ENCODE measurements around the gene MPV17.
"Not testable (repeated sequence)": the region's sequence is repeated elsewhere in the genome, so short reads cannot be mapped to it uniquely, and the experiment has no call there.

Gene MPV17

DNA sequence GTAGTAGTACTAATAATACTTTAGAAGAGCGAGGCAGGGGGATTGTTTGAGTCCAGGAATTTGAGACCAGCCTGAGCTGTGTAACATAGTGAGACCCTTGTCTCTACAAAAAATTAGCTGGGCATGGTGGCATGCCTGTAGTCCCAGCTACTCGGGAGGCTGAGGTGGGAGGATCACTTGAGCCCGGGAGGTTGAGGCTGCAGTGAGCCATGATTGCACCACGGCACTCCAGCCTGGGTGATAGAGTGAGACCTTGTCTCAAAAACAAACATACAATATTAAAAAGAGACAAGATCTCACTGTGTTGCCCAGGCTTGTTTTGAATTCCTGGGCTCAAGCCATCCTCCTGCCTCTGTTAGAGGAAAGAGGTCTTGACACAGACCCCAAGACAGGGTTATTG lies 22.3 kb downstream of the MPV17 start:
- H3K27me3 Mint-ChIP-seq, result peaks cover 26 to 45% of the 10 kb centered on the region in 2 donors
- H3K27ac Mint-ChIP-seq; H3K4me3 Mint-ChIP-seq; DNase-seq; ATAC-seq (replicated peaks); H3K9me3 Mint-ChIP-seq; H3K4me1 Mint-ChIP-seq (ENCODE audit: low read depth in 2 of 2); H3K36me3 Mint-ChIP-seq (ENCODE audit: insufficient read depth): not testable (repeated sequence)

DNA sequence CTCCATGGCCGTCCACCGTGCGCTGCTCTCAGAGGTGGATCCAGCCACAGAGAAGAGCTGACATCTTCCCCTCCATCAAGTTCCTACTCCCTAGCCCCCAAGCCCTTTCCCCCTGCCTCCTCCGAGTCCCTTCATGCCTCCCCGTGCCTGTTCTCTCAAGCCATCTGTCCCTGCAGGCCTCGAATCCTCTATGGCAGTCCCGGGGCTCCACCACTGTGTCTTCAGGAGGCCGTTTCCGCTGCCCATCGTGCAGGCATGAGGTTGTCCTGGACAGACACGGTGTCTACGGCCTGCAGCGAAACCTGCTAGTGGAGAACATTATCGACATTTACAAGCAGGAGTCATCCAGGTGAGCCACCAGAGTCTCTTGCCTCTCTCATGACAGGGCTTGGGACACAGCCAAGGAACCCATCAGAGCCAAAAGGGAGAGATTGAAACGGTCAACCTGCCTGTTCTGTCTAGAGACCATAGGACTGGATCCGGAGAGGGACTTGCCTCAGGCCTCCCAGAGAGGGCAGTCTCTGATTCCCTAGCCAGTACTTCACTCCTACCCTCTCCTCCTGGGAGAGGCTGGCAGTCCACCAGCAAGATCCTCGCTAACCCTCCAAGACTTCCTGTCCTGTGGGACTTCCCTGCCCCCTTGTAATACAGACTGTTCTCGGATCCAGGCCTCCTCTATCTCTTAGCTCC lies 24.4 kb downstream of the MPV17 start:
- DNase-seq (no peak), ATAC-seq (replicated peaks) (no peak)
- no peak overlapping the region for H3K4me3 Mint-ChIP-seq
- H3K36me3 Mint-ChIP-seq (ENCODE audit: insufficient read depth), result no peaks in the 10 kb centered on the region
- peaks cover 0 to 5% of the 10 kb centered on the region in 2 donors for H3K4me1 Mint-ChIP-seq (ENCODE audit: low read depth in 2 of 2)
- H3K27ac Mint-ChIP-seq, result no peak overlapping the region
- no peaks in the 10 kb centered on the region for H3K9me3 Mint-ChIP-seq
- H3K27me3 Mint-ChIP-seq, result peaks cover 26 to 37% of the 10 kb centered on the region in 2 donors

DNA sequence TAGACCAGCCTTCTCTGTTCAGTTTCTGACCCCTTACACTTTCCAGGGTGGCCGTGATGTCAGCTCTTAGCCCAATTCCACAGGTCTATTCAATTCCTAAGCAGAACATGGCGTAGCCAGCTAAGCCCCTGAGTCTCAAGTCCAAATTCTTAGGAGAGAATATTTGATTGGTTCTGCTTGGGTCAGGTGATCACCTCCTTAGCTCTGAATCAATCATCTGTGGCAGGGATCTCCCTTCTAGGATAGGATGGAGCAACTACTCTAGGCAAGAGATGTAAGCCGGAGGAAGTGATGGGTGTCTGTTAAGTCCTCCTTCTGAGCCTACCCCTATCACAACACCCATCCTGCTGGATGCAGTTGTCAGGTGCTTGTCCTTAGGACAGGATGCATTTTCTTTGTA lies 25.7 kb downstream of the MPV17 start:
- DNase-seq (no peak), ATAC-seq (replicated peaks) (no peak)
- no peak overlapping the region for H3K27ac Mint-ChIP-seq
- H3K4me3 Mint-ChIP-seq, result no peak overlapping the region
- H3K4me1 Mint-ChIP-seq (ENCODE audit: low read depth in 2 of 2), result no peaks in the 10 kb centered on the region
- H3K9me3 Mint-ChIP-seq, result no peaks in the 10 kb centered on the region
- H3K27me3 Mint-ChIP-seq, result peaks cover 32 to 39% of the 10 kb centered on the region in 2 donors
- no peaks in the 10 kb centered on the region for H3K36me3 Mint-ChIP-seq (ENCODE audit: insufficient read depth)

DNA sequence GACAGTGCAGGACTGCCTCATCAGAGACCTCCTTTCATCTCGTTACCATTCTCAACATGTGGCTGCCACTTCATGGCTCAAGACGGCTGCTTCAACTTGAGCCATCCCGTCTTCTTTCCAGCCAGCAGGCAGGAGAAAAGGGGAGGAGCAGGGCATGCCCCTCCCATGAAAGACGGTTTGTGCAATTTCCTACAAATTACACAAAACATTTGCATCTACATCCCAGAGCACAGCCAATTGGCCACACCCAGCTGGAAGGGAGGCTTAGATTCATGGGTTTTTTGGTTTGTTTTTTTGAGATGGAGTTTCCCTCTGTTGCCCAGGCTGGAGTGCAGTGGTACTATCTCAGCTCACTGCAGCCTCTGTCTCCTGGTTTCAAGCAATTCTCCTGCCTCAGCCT lies 26.4 kb downstream of the MPV17 start:
- peaks cover 37 to 46% of the 10 kb centered on the region in 2 donors for H3K27me3 Mint-ChIP-seq
- ATAC-seq (replicated peaks) (no peak), DNase-seq (no peak)
- H3K4me1 Mint-ChIP-seq (ENCODE audit: low read depth in 2 of 2), result no peaks in the 10 kb centered on the region
- no peak overlapping the region for H3K27ac Mint-ChIP-seq
- no peaks in the 10 kb centered on the region for H3K9me3 Mint-ChIP-seq
- H3K4me3 Mint-ChIP-seq, result no peak overlapping the region
- H3K36me3 Mint-ChIP-seq (ENCODE audit: insufficient read depth), result no peaks in the 10 kb centered on the region

DNA sequence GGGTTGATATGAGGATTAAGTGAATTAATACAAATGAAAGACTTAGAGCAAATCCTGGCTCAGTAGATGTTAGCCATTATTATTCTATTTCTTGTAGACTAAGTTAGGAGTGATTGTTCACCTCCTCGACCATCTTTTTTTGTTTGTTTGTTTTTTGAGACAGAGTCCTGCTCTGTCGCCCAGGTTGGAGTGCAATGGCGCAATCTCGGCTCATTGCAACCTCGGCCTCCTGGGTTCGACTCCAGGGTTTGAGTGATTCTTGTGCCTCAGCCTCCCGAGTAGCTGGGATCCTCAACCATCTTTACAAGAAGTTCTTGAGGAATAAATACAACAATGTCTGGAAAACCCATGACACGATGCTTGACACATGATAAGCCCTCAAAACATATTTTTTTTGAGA lies 28.0 kb downstream of the MPV17 start:
- no peak for ATAC-seq (replicated peaks)
- Mint-ChIP-seq H3K4me1 (ENCODE audit: low read depth in 2 of 2) (no peaks in the 10 kb centered on the region), H3K36me3 (ENCODE audit: insufficient read depth) (no peaks in the 10 kb centered on the region), H3K9me3 (no peaks in the 10 kb centered on the region), H3K4me3 (no peak overlapping the region), H3K27ac (no peak overlapping the region), H3K27me3 (peaks cover 39 to 49% of the 10 kb centered on the region in 2 donors)
- no peak for DNase-seq

DNA sequence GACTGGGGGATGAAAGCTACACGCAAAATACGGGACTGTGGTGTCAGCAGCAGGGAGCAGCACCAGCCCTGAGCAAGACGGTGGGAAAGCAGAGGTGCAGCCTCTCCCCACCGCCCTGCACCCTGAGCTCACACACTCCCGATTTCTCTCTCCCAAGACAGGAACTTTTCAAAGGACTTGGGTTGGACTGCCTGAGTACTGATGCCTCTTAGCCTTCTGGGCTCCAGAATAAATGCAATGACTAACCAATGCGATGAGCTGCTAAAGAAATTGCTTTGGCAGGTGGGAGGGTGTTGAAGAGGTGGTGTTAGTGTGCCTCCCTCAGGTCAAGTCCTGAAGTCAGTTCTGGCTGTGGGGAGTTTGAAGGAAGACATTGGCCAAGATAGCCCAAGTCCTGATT lies 31.0 kb downstream of the MPV17 start:
- Mint-ChIP-seq H3K4me3 (no peak overlapping the region), H3K9me3 (no peaks in the 10 kb centered on the region), H3K27me3 (peaks cover 20 to 49% of the 10 kb centered on the region in 2 donors), H3K4me1 (ENCODE audit: low read depth in 2 of 2) (no peaks in the 10 kb centered on the region), H3K36me3 (ENCODE audit: insufficient read depth) (no peaks in the 10 kb centered on the region), H3K27ac (no peak overlapping the region)
- DNase-seq (no peak), ATAC-seq (replicated peaks) (no peak)

DNA sequence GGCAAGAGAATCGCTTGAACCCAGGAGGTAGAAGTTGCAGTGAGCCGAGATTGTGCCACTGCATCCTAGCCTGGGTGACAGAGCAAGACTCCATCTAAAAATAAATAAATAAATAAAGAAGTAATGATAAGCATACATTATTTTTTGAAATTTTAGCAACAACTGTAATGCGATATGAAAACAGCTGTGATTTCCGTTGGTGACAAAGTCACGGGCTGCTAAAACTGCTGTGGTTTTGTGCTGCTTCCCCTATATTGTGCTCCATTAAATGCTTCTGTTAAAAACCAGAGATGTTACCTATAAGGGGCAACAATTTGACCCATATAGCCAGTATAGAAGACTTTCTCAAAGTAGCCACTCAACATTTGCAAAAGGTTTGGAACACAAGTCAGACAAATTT lies 32.3 kb downstream of the MPV17 start:
- DNase-seq (no peak), ATAC-seq (replicated peaks) (no peak)
- no peak overlapping the region for H3K27ac Mint-ChIP-seq
- peaks cover 25 to 42% of the 10 kb centered on the region in 2 donors for H3K27me3 Mint-ChIP-seq
- no peaks in the 10 kb centered on the region for H3K9me3 Mint-ChIP-seq
- H3K36me3 Mint-ChIP-seq (ENCODE audit: insufficient read depth), result no peaks in the 10 kb centered on the region
- H3K4me1 Mint-ChIP-seq (ENCODE audit: low read depth in 2 of 2), result no peaks in the 10 kb centered on the region
- no peak overlapping the region for H3K4me3 Mint-ChIP-seq

DNA sequence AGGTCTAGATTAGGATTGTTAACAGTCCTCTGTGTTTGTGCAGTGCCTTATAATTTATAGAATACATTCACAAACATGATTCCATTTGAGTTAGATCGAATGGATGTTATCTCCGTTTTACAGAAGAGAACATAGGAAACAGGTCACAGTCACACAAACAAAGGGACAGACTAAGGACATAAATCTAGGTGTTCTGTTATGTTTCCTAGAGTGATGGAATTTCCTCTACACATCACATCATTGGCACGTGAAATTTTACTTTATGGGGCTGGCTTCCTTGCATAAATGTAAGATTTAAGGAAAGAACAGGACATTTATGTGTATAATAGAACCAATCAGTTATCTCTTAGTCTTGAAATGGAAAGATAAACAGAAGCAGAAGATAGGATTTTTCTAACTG lies 34.3 kb downstream of the MPV17 start:
- ATAC-seq (replicated peaks) (no peak), DNase-seq (no peak)
- Mint-ChIP-seq H3K9me3 (no peaks in the 10 kb centered on the region), H3K27ac (no peak overlapping the region), H3K4me3 (no peak overlapping the region), H3K4me1 (ENCODE audit: low read depth in 2 of 2) (no peaks in the 10 kb centered on the region), H3K36me3 (ENCODE audit: insufficient read depth) (no peaks in the 10 kb centered on the region), H3K27me3 (peaks cover 20 to 55% of the 10 kb centered on the region in 2 donors)

DNA sequence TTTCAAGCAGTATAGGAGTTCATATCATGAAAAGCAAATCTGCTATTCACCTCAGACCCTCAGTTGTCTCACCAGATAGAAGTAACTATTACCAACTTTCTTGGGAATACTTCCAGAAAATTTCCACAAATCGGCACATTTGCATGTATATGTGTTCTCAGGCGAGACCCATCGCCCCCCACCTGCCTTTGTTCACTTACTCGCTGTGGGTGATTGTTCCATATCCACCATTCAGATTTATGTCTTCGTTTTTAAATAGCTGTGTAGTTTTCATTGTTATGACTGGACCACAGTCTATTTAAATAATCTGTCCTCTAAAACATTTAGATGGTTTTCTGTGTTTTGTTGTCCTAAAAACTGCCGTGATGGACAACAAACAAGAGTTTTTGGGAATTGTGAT lies 37.4 kb downstream of the MPV17 start:
- H3K27ac Mint-ChIP-seq, result no peak overlapping the region
- DNase-seq (no peak), ATAC-seq (replicated peaks) (no peak)
- H3K9me3 Mint-ChIP-seq, result no peaks in the 10 kb centered on the region
- H3K27me3 Mint-ChIP-seq, result peaks cover 27 to 73% of the 10 kb centered on the region in 2 donors
- H3K4me1 Mint-ChIP-seq (ENCODE audit: low read depth in 2 of 2), result no peaks in the 10 kb centered on the region
- H3K36me3 Mint-ChIP-seq (ENCODE audit: insufficient read depth), result no peaks in the 10 kb centered on the region
- no peak overlapping the region for H3K4me3 Mint-ChIP-seq

DNA sequence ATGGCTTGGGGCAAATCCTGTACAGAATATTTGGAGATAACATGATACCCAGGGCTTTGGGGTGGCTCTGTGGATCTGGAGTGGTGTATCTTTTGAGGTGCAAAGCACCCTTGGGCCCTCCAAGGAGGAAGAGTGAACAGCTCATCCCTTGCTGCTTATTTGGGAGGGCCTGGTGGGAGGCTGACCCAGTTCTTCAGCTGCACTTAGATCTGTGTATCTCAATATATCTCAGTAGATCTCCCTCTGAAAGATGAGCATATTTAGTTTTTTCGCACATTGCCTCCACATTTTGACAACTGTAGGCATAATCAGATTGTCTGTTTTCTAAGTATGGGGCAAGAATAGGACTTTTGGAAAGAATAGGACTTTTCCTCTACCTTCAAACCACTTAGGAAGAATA lies 37.9 kb downstream of the MPV17 start:
- no peak for ATAC-seq (replicated peaks)
- Mint-ChIP-seq H3K36me3 (ENCODE audit: insufficient read depth) (no peaks in the 10 kb centered on the region), H3K27me3 (peaks cover 27 to 75% of the 10 kb centered on the region in 2 donors), H3K4me1 (ENCODE audit: low read depth in 2 of 2) (no peaks in the 10 kb centered on the region), H3K4me3 (no peak overlapping the region), H3K9me3 (no peaks in the 10 kb centered on the region), H3K27ac (no peak overlapping the region)
- DNase-seq, result no peak

DNA sequence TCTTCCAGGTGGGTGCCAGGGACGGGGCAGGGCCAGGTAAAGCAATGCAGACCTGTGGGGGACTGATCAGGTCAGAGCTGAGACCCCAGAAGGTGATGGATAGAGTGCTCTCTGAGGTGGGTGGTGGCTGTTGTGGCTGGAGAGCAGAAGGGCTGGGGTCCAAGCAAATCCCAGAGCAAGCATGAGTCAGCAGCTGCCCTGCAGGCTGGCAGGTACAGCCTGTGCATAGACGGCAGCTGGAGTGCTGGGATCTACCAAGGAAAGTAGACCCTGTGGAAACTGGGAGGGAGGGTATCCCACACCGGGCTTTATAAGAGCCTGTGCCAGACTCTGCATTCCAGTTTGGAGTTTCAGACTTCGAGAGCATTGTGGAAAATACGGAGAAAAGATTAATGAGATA lies 40.0 kb downstream of the MPV17 start:
- H3K36me3 Mint-ChIP-seq (ENCODE audit: insufficient read depth), result no peaks in the 10 kb centered on the region
- DNase-seq, result no peak
- H3K27me3 Mint-ChIP-seq, result peaks cover 38 to 78% of the 10 kb centered on the region in 2 donors
- H3K4me3 Mint-ChIP-seq, result no peak overlapping the region
- H3K9me3 Mint-ChIP-seq, result no peaks in the 10 kb centered on the region
- H3K4me1 Mint-ChIP-seq (ENCODE audit: low read depth in 2 of 2), result no peaks in the 10 kb centered on the region
- no peak overlapping the region for H3K27ac Mint-ChIP-seq
- ATAC-seq (replicated peaks), result no peak

DNA sequence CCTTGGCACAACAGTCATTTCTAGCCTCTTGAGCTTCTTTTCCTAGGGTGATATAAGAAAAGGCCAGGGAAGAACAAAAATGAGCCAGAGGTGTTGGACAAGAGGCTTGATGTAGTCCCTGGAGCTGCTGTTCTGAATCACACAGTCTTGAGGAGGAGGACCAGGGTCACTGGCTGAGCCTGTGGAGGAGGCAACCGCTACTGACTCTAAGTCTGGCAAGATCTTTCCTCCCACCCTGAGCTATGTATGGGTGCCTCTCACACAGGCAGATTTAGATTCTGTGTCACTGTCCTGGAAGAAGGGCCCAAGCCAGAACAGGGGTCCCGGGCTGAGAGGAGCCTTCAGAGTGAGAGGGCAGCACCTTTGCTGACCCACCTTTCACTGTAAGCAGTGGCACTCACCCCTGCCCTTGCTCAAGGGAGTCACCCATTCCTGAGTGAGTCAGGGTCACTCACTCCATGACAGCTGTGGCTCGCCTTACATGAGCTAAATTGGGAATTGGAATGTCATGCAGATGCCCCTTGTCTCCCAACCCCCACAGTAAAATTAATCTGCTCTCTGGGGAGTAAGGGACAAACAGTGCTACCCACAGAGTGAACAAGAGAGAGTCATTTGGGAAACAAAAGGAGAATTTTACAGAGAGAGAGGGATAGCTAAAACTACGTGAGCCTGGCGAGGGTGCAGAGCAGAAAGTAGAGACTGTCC lies 40.9 kb downstream of the MPV17 start, which contains the start of gene TRIM54:
Gene TRIM54, plus strand, starts transcription at position 575 of the 705 bp plus-strand sequence. CDS start 303 bp downstream, outside the sequence.
- Mint-ChIP-seq H3K4me3 (no peak within 1 kb of the TSS), H3K4me1 (ENCODE audit: low read depth in 2 of 2) (no peaks in the 10 kb centered on the region), H3K9me3 (no peaks in the 10 kb centered on the region), H3K27ac (no peak within 1 kb of the TSS), H3K27me3 (peaks cover 45 to 78% of the 10 kb centered on the region in 2 donors), H3K36me3 (ENCODE audit: insufficient read depth) (no peaks in the 10 kb centered on the region)
- ATAC-seq (replicated peaks) (no peak), DNase-seq (no peak)

DNA sequence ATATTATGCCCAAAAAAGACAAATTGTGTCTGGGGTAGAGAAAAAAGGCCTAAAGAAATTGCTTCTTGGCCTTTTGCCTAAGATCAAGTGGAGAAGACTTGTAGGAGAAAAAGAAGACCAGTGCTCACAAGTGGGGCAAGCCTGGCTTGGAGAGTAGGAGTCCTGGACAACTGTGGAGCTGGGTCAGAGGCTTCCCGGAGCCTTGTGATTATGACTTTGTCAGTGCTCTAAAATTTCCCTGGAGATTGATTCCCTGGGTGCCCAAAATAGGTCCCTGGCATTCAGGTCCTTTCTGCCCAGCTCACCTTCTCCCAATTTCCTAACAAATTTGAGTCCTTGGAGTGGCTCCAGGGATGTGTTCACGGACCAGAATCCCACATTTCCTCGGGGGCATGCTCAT lies 41.5 kb downstream of the MPV17 start:
- no peak for DNase-seq
- H3K4me3 Mint-ChIP-seq, result no peak overlapping the region
- no peaks in the 10 kb centered on the region for H3K9me3 Mint-ChIP-seq
- H3K36me3 Mint-ChIP-seq (ENCODE audit: insufficient read depth), result no peaks in the 10 kb centered on the region
- ATAC-seq (replicated peaks), result no peak
- H3K27ac Mint-ChIP-seq, result no peak overlapping the region
- no peaks in the 10 kb centered on the region for H3K4me1 Mint-ChIP-seq (ENCODE audit: low read depth in 2 of 2)
- peaks cover 41 to 77% of the 10 kb centered on the region in 2 donors for H3K27me3 Mint-ChIP-seq

DNA sequence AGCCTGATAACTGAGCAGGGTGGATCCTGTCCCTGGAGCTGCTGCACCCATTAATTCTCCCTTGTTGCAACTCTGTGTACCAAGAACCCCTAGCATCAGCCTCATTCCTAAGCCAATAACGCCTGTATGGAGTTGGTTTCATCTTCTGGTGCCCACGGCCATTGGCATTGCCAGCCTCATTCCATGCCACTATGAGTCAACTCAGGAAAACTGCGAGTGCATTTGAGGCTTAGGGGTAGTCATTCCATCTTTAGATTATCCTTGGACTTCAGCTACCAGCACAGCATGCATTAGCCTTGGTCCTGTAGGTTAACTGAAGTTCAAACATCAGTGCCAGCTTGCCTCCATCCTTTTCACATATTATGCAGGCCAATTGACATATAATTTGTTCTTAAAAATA lies 42.1 kb downstream of the MPV17 start:
- DNase-seq (no peak), ATAC-seq (replicated peaks) (no peak)
- Mint-ChIP-seq H3K36me3 (ENCODE audit: insufficient read depth) (no peaks in the 10 kb centered on the region), H3K27ac (no peak overlapping the region), H3K9me3 (no peaks in the 10 kb centered on the region), H3K27me3 (peaks cover 41 to 83% of the 10 kb centered on the region in 2 donors), H3K4me1 (ENCODE audit: low read depth in 2 of 2) (no peaks in the 10 kb centered on the region), H3K4me3 (no peak overlapping the region)

Data from effector memory CD8-positive, alpha-beta T cell (primary cell).